HG02642 (cell line): ENCODE data around the gene LRRC7.
"Not testable (repeated sequence)": the region's sequence is repeated elsewhere in the genome, so short reads cannot be mapped to it uniquely, and the experiment has no call there.

Experiments
- ATAC-seq: cut with Tn5 transposase; IDR thresholded peaks from one replicate; pipeline ENCODE4 v1.9.1; 2021; ENCODE audit warnings: mild to moderate bottlenecking; ENCODE audit not compliant: unreplicated experiment, poor library complexity

LRRC7 gene

GRCh38 chr1:69688193-69688592, 120.5 kb downstream of the LRRC7 start:
- no peak for ATAC-seq

- ATAC-seq: no peak
Measured at GRCh38 chr1:69691179-69691578, 123.5 kb downstream of the LRRC7 start.

- ATAC-seq: no peak
Measured at GRCh38 chr1:69693921-69694675, 126.4 kb downstream of the LRRC7 start.

- ATAC-seq: no peak
Measured at GRCh38 chr1:69697340-69697739, 129.6 kb downstream of the LRRC7 start.

- ATAC-seq: no peak
Measured at GRCh38 chr1:69700770-69701169, 133.0 kb downstream of the LRRC7 start.

GRCh38 chr1:69702085-69702484, 134.4 kb downstream of the LRRC7 start:
- ATAC-seq: no peak

GRCh38 chr1:69706473-69706872, 138.8 kb downstream of the LRRC7 start:
- no peak for ATAC-seq

- no peak for ATAC-seq
Measured at GRCh38 chr1:69707103-69707502, 139.4 kb downstream of the LRRC7 start.

- no peak for ATAC-seq
Measured at GRCh38 chr1:69710484-69711189, 142.9 kb downstream of the LRRC7 start.

- ATAC-seq: no peak
Measured at GRCh38 chr1:69711190-69711930, 143.6 kb downstream of the LRRC7 start.

- not testable (repeated sequence) for ATAC-seq
Measured at GRCh38 chr1:69717834-69718233, 150.1 kb downstream of the LRRC7 start.

GRCh38 chr1:69728206-69728605, 160.5 kb downstream of the LRRC7 start:
- no peak for ATAC-seq

- ATAC-seq: no peak
Measured at GRCh38 chr1:69733061-69733460, 165.3 kb downstream of the LRRC7 start.

- peak; percentile 91 for ATAC-seq
Measured at GRCh38 chr1:69737527-69738185, 169.9 kb downstream of the LRRC7 start.

GRCh38 chr1:69738458-69739250, 170.9 kb downstream of the LRRC7 start:
- ATAC-seq: no peak

GRCh38 chr1:69739251-69739605, 171.5 kb downstream of the LRRC7 start:
- no peak for ATAC-seq

GRCh38 chr1:69743146-69743545, 175.4 kb downstream of the LRRC7 start:
- no peak for ATAC-seq

- ATAC-seq: no peak
Measured at GRCh38 chr1:69744381-69744780, 176.7 kb downstream of the LRRC7 start.

- no peak for ATAC-seq
Measured at GRCh38 chr1:69747207-69747606, 179.5 kb downstream of the LRRC7 start.

GRCh38 chr1:69750638-69751037, 182.9 kb downstream of the LRRC7 start:
- no peak for ATAC-seq
